Measurements from ENCODE around the gene AIDA. TPM values are rescaled to one million over a fixed set of nuclear protein-coding genes. Genes with fewer than 3 reads are reported as not detected.
A peak's percentile ranks its signal among the peaks of the same experiment; 100 is the strongest.
"Not testable (repeated sequence)": the region's sequence is repeated elsewhere in the genome, so short reads cannot be mapped to it uniquely, and the experiment has no call there.

The AIDA gene
- total RNA-seq, 2 experiments from 2014 or later, result 67.1 to 71.5 TPM

GRCh38 chr1:222668184-222668583 lies 44.1 kb downstream of the AIDA start:
- H3K27ac Mint-ChIP-seq, CTCF ChIA-PET: not testable (repeated sequence)
- H3K36me3 Mint-ChIP-seq (ENCODE audit: low read depth), result peaks cover 55% of the 10 kb centered on the region

GRCh38 chr1:222665964-222666363 lies 46.3 kb downstream of the AIDA start:
- Mint-ChIP-seq H3K4me1 (ENCODE audit: low read depth) (peaks cover 25% of the 10 kb centered on the region), H3K27ac (no peak overlapping the region), H3K36me3 (ENCODE audit: low read depth) (peaks cover 55% of the 10 kb centered on the region), H3K9me3 (ENCODE audit: insufficient read depth) (no peaks in the 10 kb centered on the region), H3K27me3 (ENCODE audit: low read depth) (no peaks in the 10 kb centered on the region), H3K4me3 (no peak overlapping the region)
- POLR2A ChIA-PET, result interaction anchor here (1.7 kb wide), 1 partner anchor 47 kb away, joined by 6 read pairs; the partner anchor contains the start of gene BROX
- no peak for DNase-seq
- ATAC-seq, result no peak
- CTCF ChIA-PET, result no interaction called here

More at GRCh38 chr1:222668184-222668583, 44.1 kb downstream of the AIDA start:
- DNase-seq; H3K4me3 Mint-ChIP-seq; H3K27me3 Mint-ChIP-seq (ENCODE audit: low read depth); POLR2A ChIA-PET; H3K9me3 Mint-ChIP-seq (ENCODE audit: insufficient read depth); ATAC-seq: not testable (repeated sequence)
- peaks cover 21% of the 10 kb centered on the region for H3K4me1 Mint-ChIP-seq (ENCODE audit: low read depth)

GRCh38 chr1:222663431-222663934 lies 48.8 kb downstream of the AIDA start:
- no peak overlapping the region for H3K4me3 Mint-ChIP-seq
- ChIA-PET CTCF (interaction anchor here (1.9 kb wide), 1 partner anchor 29 kb away, joined by 6 read pairs; no protein-coding TSS in a partner anchor), POLR2A (interaction anchor here (0.6 kb wide), 1 partner anchor 9 kb away, joined by 3 read pairs; no protein-coding TSS in a partner anchor)
- H3K9me3 Mint-ChIP-seq (ENCODE audit: insufficient read depth), result no peaks in the 10 kb centered on the region
- H3K27me3 Mint-ChIP-seq (ENCODE audit: low read depth), result no peaks in the 10 kb centered on the region
- H3K4me1 Mint-ChIP-seq (ENCODE audit: low read depth), result peaks cover 14% of the 10 kb centered on the region
- no peak for DNase-seq
- no peak for ATAC-seq
- no peak overlapping the region for H3K27ac Mint-ChIP-seq
- peaks cover 62% of the 10 kb centered on the region for H3K36me3 Mint-ChIP-seq (ENCODE audit: low read depth)

DNA sequence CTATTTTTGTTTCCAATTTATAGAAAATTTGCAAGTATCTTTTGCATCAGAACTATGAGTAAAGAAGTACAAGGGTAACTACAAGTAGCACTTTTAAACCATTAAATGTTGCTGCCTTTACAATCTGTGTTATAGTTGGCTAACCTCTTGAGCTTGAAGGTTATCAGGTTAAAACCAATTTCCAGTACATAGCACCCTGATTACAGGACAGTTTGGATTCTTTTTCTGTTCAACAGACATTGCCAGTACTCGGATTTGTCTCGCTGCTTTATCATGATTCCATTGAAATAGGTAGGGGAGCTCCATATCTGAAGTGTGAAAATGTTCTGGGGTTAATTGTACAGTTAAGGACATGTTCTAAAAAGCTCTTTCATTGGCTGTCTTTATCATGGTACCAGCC lies 54.4 kb downstream of the AIDA start:
- no peak overlapping the region for H3K27ac Mint-ChIP-seq
- H3K36me3 Mint-ChIP-seq (ENCODE audit: low read depth), result peaks cover 85% of the 10 kb centered on the region
- H3K4me3 Mint-ChIP-seq, result no peak overlapping the region
- H3K4me1 Mint-ChIP-seq (ENCODE audit: low read depth), result peaks cover 59% of the 10 kb centered on the region
- ChIA-PET POLR2A (interaction anchor here (1.4 to 1.5 kb wide), 2 partner anchors 14 to 55 kb away, joined by 4 to 7 read pairs; partner anchors contain the start of genes AIDA and BROX), CTCF (interaction anchor here (1.2 kb wide), 1 partner anchor 10 kb away, joined by 4 read pairs; no protein-coding TSS in a partner anchor)
- ATAC-seq (no peak), DNase-seq (no peak)
- H3K9me3 Mint-ChIP-seq (ENCODE audit: insufficient read depth), result no peaks in the 10 kb centered on the region
- H3K27me3 Mint-ChIP-seq (ENCODE audit: low read depth), result no peaks in the 10 kb centered on the region

DNA sequence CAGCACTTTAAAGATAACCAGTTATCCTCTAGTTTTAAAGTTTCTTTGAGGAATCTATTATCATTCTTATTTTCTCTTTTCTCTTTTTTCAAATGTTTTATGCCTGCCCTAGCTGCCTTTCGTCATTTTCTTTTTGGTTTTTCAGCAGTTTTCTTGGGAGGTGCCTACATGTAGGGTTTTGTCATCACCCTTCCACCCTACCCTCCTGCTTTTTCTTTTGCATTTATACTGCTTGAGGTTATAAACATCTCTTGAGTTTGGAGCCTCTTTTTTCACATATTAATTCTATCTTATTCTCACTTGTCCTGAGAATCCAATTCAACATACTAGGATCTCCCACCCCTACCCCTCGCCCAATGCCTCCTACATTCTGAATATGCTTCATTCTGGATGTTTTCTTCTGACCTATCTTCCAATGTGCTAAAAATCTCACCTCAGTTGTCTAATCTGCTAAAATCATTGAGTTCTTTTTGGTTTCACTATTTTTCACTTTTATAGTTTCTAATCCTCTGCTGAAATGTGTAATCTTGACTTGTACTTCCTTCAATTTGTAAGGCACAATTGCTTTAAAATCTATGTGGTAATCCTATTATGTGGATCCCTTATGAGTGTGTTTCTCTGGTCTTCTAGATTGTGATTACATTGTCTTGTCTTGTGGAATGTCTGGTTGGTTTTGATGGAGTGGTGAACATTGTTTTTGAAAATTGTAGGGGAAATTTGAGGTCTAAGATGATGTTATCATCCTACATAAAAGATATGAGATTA lies 55.7 kb downstream of the AIDA start:
- peaks cover 61% of the 10 kb centered on the region for H3K4me1 Mint-ChIP-seq (ENCODE audit: low read depth)
- ChIA-PET CTCF (no interaction called here), POLR2A (interaction anchor here (0.9 to 1.4 kb wide), 3 partner anchors 12 to 56 kb away, joined by 3 to 7 read pairs (median 3); no protein-coding TSS in a partner anchor)
- H3K4me3 Mint-ChIP-seq, result no peak overlapping the region
- no peak for ATAC-seq
- peaks cover 87% of the 10 kb centered on the region for H3K36me3 Mint-ChIP-seq (ENCODE audit: low read depth)
- H3K27me3 Mint-ChIP-seq (ENCODE audit: low read depth), result no peaks in the 10 kb centered on the region
- no peak for DNase-seq
- peak overlapping the region; percentile 5 for H3K27ac Mint-ChIP-seq
- no peaks in the 10 kb centered on the region for H3K9me3 Mint-ChIP-seq (ENCODE audit: insufficient read depth)

GRCh38 chr1:222654849-222655248 lies 57.4 kb downstream of the AIDA start:
- H3K4me3 Mint-ChIP-seq, result peak overlapping the region; percentile 55
- H3K4me1 Mint-ChIP-seq (ENCODE audit: low read depth), result peaks cover 68% of the 10 kb centered on the region
- peak overlapping the region; percentile 89 for H3K27ac Mint-ChIP-seq
- H3K36me3 Mint-ChIP-seq (ENCODE audit: low read depth), result peaks cover 90% of the 10 kb centered on the region
- no peaks in the 10 kb centered on the region for H3K9me3 Mint-ChIP-seq (ENCODE audit: insufficient read depth)
- POLR2A ChIA-PET, result interaction anchor here (0.6 to 4.4 kb wide), 7 partner anchors 8 to 189 kb away, joined by 3 to 68 read pairs (median 5); partner anchors contain the start of genes AIDA and BROX
- H3K27me3 Mint-ChIP-seq (ENCODE audit: low read depth), result no peaks in the 10 kb centered on the region
- ATAC-seq, result peak; percentile 91
- CTCF ChIA-PET, result interaction anchor here (0.7 to 3.7 kb wide), 10 partner anchors 10 to 469 kb away, joined by 3 to 29 read pairs (median 4); partner anchors contain the start of genes AIDA, BROX and TAF1A
- DNase-seq, result peak; percentile 88

DNA sequence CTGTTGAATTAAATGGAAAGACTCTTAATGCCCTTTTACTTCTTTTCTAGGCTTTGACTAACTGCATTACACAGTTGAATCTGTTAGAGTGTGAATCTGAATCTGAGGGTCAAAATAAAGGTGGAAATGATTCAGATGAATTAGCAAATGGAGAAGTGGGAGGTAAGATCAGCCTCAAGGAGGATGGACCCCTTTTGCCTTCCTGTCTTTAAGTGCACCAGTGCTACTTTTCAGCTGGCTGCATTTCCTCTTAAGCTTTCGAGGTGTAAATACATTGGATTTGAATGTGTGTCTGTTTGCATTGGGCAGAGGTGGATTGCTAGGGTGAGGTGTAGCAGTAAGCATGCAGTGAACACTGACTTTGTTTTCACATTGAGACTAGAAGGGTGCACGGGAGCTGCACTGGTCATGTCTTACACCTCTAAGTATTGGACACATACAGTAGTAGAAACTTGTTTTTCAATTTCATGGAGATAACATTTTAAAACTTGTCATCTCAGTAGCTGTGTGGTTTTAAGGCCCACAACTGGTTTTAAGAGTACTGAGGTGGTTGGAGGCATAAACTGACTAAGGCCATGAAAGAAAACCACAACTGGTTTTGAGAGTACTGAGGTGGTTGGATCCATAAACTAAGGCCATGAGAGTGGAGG lies 59.0 kb downstream of the AIDA start:
- DNase-seq (peak; percentile 68), ATAC-seq (peak; percentile 82)
- CTCF ChIA-PET, result interaction anchor here (0.7 to 3.7 kb wide), 8 partner anchors 9 to 958 kb away, joined by 3 to 29 read pairs (median 5); partner anchors contain the start of genes AIDA and BROX
- Mint-ChIP-seq H3K27me3 (ENCODE audit: low read depth) (no peaks in the 10 kb centered on the region), H3K36me3 (ENCODE audit: low read depth) (peaks cover 83% of the 10 kb centered on the region), H3K4me1 (ENCODE audit: low read depth) (peaks cover 65% of the 10 kb centered on the region), H3K4me3 (peak overlapping the region; percentile 54), H3K9me3 (ENCODE audit: insufficient read depth) (no peaks in the 10 kb centered on the region), H3K27ac (peak overlapping the region; percentile 89)
- POLR2A ChIA-PET, result interaction anchor here (0.6 to 4.4 kb wide), 8 partner anchors 9 to 187 kb away, joined by 3 to 68 read pairs (median 5); partner anchors contain the start of genes AIDA, BROX and TAF1A

DNA sequence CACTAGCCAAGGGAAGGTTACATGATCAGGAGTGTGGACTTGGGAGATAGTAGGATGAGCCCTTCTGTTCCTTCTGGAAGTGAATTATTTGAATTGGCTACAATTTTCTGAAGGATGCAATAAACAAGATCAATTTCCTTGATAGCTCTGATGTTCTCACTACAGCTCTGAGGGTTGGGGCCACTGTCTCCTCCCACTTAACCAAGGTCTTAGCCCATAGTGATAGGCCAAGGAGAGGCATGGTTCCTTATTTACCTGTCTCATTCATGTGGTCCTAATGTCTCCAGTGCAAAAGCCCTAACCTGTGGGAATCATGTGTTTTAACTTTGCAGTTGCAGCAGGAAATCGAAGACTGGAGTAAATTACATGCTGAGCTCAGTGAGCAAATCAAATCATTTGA lies 59.6 kb downstream of the AIDA start:
- Mint-ChIP-seq H3K9me3 (ENCODE audit: insufficient read depth) (no peaks in the 10 kb centered on the region), H3K27ac (peak overlapping the region; percentile 89), H3K4me1 (ENCODE audit: low read depth) (peaks cover 65% of the 10 kb centered on the region), H3K27me3 (ENCODE audit: low read depth) (no peaks in the 10 kb centered on the region), H3K36me3 (ENCODE audit: low read depth) (peaks cover 80% of the 10 kb centered on the region), H3K4me3 (peak overlapping the region; percentile 54)
- CTCF ChIA-PET, result interaction anchor here (0.7 to 3.7 kb wide), 8 partner anchors 8 to 958 kb away, joined by 3 to 29 read pairs (median 5); partner anchors contain the start of genes AIDA and BROX
- no peak for DNase-seq
- POLR2A ChIA-PET, result interaction anchor here (2.9 to 4.4 kb wide), 2 partner anchors 8 to 60 kb away, joined by 47 to 68 read pairs; partner anchors contain the start of genes AIDA and BROX
- ATAC-seq, result no peak

DNA sequence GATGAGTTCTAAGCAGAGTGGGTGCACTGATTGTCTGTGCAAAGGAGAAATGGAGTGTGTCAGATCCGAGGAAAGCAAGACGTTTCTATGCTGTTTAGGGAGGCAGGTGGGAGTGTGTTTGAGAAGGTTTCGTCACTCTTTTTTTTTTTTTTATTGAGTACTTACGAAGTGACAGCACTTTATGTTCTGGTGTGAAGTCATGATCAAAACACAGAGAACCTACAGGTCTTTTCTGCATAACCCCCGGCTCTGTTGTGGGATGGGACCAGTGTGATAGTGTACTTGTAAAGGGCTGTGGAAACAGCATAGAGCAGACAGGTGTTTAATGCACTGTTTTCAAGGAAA lies 67.7 kb downstream of the AIDA start:
- no peak for DNase-seq
- Mint-ChIP-seq H3K36me3 (ENCODE audit: low read depth) (peaks cover 32% of the 10 kb centered on the region), H3K27me3 (ENCODE audit: low read depth) (no peaks in the 10 kb centered on the region), H3K4me3 (peak overlapping the region; percentile 97), H3K27ac (peak overlapping the region; percentile 95), H3K9me3 (ENCODE audit: insufficient read depth) (no peaks in the 10 kb centered on the region), H3K4me1 (ENCODE audit: low read depth) (peaks cover 25% of the 10 kb centered on the region)
- ChIA-PET POLR2A (interaction anchor here (0.6 to 2.7 kb wide), 17 partner anchors 9 to 936 kb away, joined by 3 to 68 read pairs (median 4); partner anchors contain the start of genes AIDA, BROX and TAF1A), CTCF (interaction anchor here (0.7 to 3.8 kb wide), 5 partner anchors 9 to 69 kb away, joined by 3 to 29 read pairs (median 7); partner anchors contain the start of gene TAF1A)
- no peak for ATAC-seq

DNA sequence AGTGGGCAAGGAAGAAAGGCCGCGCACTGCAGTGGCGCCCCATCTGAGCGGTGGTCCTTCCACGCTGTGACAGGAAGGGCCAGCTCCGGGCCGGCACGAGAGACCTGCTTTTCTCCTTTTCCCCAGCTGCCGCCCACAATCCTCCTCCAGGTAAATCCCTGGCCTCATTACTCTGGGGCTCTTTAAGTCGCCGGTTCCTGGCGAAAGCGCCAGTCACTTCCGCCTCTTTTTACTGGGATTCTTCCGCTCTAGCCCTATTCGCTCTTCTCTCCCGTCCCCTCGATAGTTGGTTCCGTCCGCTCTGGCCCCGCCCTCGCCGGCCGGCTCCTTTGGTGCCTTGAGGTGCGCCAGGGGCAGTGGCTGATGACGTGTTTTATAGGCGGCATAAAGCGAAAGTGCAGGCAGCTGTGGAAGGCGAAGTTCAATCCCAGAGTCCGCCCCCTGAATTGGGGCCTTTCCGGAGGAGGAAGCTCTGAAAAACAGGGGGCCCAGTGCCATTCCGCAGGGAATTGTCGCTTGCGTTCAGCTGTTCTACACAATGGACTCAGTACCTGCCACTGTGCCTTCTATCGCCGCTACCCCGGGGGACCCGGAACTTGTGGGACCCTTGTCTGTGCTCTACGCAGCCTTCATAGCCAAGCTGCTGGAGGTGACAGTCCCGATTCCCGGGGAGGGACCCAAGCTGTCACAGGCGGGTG lies 68.2 kb downstream of the AIDA start:
- Mint-ChIP-seq H3K27me3 (ENCODE audit: low read depth) (no peaks in the 10 kb centered on the region), H3K4me3 (peak overlapping the region; percentile 97), H3K9me3 (ENCODE audit: insufficient read depth) (no peaks in the 10 kb centered on the region), H3K36me3 (ENCODE audit: low read depth) (peaks cover 36% of the 10 kb centered on the region), H3K4me1 (ENCODE audit: low read depth) (peaks cover 25% of the 10 kb centered on the region), H3K27ac (peak overlapping the region; percentile 95)
- ATAC-seq (peak; percentile 97), DNase-seq (peak; percentile 98)
- POLR2A ChIA-PET, result interaction anchor here (0.6 to 2.7 kb wide), 17 partner anchors 10 to 936 kb away, joined by 3 to 68 read pairs (median 4); partner anchors contain the start of genes AIDA, BROX and TAF1A
- CTCF ChIA-PET, result interaction anchor here (0.7 to 3.8 kb wide), 7 partner anchors 10 to 179 kb away, joined by 3 to 29 read pairs (median 4); partner anchors contain the start of gene TAF1A

Measured in activated CD8-positive, alpha-beta T cell treated with anti-CD3 and anti-CD28 coated beads, Interleukin-2, amount 10 ng/mL, durations not matched to agents 7 days and 5 days (primary cell).